Memory B cell (primary cell): ENCODE results near the gene SELPLG.
"Not testable (repeated sequence)": the region's sequence is repeated elsewhere in the genome, so short reads cannot be mapped to it uniquely, and the experiment has no call there.

Experiments used
- ATAC-seq: fragments of 150-1000 bp; cut with Tn5 transposase; 2 replicates; pipeline ENCODE4 v1.10.0; 2021; ENCODE audit warnings: low read depth, mild to moderate bottlenecking, moderate library complexity
- DNase-seq, 2 donors: peaks; one replicate each; pipeline ENCODE4 v3.0.0; 2022; ENCODE audit warnings: low spot score in 2 of 2
- H3K27ac Mint-ChIP-seq: one replicate; pipeline ENCODE4 v1.8.0; 2022; ENCODE audit warnings: mild to moderate bottlenecking, moderate library complexity, mixed read lengths
- H3K27me3 Mint-ChIP-seq: one replicate; pipeline ENCODE4 v1.8.0; 2022; ENCODE audit warnings: mixed read lengths
- H3K36me3 Mint-ChIP-seq: one replicate; pipeline ENCODE4 v1.8.0; 2022; ENCODE audit warnings: mild to moderate bottlenecking, mixed read lengths
- H3K4me1 Mint-ChIP-seq: one replicate; pipeline ENCODE4 v1.8.0; 2022; ENCODE audit warnings: mixed read lengths
- H3K4me3 Mint-ChIP-seq: one replicate; pipeline ENCODE4 v1.8.0; 2022; ENCODE audit warnings: mild to moderate bottlenecking, moderate library complexity, mixed read lengths
- H3K9me3 Mint-ChIP-seq: one replicate; pipeline ENCODE4 v1.8.0; 2022; ENCODE audit warnings: mixed read lengths

SELPLG gene

DNA sequence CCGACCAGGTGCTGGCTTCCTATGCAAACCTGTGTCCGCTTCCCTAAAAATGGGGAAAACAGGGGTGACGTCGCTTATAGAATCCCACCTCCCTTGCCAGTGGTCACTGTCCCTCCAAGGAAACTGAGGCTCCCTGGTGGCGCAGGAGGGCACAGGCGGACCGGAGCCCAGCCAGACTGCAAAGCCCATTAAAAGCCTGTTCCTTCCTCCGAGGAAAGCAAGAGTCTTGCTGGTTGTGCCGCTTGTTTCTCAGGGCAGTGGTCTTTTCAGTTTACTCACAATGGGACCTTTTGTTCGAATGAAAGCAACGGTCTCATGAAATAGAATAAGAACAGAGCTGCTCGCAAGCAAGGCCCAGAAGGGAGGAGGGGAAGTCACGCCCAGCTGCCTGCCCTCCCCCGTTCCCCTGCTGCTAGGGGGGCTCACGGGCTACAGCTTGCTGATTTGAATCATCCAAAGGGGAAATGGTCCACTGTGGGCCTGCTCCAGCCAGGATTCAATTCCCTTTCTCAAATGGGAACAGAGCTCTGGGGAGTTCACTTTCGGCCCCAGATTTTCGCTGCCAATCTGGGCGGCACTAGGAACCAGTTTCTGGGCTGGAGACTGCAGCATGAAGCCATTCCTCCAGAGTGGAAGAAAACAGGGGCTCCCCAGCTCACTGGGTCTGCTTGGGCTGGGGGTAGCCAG, 4.6 kb upstream of the SELPLG start:
- no peak for DNase-seq
- Mint-ChIP-seq H3K9me3 (no peaks in the 10 kb centered on the region), H3K27me3 (no peaks in the 10 kb centered on the region), H3K36me3 (peaks cover 13% of the 10 kb centered on the region), H3K4me3 (peak overlapping the region; percentile 68), H3K27ac (peak overlapping the region; percentile 90), H3K4me1 (peaks cover 55% of the 10 kb centered on the region)
- no peak for ATAC-seq

DNA sequence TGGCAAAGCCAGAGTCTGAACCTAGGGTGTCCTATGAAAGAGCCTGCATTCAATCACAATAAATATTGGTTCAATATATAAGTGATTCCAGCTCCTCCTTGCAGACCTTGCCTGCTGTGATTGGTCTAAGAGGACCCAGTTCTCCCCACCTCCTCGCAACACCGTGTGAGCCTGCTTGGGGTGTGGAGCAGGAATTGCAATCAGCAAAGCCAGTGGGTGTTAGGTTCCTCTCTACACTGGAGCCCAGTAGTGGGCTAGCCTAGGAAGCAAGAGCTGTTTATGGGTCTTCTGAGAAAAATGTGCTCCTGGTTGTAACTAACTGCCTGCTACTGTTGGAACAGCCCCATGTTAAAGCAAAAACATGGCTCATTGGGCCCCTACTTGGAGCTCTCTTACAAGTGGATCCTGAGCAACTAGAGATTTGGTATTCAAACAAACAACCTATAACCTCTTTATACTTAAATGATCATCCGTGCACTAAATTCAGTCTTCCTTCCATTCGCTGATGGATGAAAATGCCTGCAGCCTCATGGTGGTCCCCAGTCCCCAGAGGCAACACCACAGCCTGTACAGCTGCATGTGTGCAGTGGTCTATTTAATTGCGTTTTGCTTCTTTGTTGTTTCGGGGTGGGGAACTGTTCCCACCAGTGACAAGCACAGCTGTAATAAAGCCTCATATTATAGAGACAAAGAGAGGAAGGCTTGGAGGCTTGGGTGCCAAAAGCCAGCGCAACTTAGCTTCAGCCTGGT, 3.7 kb upstream of the SELPLG start:
- peak overlapping the region; percentile 78 for H3K4me3 Mint-ChIP-seq
- H3K4me1 Mint-ChIP-seq: peaks cover 59% of the 10 kb centered on the region
- peaks cover 13% of the 10 kb centered on the region for H3K36me3 Mint-ChIP-seq
- DNase-seq (no peak), ATAC-seq (no peak)
- H3K27me3 Mint-ChIP-seq: no peaks in the 10 kb centered on the region
- peak overlapping the region; percentile 63 for H3K27ac Mint-ChIP-seq
- H3K9me3 Mint-ChIP-seq: no peaks in the 10 kb centered on the region

DNA sequence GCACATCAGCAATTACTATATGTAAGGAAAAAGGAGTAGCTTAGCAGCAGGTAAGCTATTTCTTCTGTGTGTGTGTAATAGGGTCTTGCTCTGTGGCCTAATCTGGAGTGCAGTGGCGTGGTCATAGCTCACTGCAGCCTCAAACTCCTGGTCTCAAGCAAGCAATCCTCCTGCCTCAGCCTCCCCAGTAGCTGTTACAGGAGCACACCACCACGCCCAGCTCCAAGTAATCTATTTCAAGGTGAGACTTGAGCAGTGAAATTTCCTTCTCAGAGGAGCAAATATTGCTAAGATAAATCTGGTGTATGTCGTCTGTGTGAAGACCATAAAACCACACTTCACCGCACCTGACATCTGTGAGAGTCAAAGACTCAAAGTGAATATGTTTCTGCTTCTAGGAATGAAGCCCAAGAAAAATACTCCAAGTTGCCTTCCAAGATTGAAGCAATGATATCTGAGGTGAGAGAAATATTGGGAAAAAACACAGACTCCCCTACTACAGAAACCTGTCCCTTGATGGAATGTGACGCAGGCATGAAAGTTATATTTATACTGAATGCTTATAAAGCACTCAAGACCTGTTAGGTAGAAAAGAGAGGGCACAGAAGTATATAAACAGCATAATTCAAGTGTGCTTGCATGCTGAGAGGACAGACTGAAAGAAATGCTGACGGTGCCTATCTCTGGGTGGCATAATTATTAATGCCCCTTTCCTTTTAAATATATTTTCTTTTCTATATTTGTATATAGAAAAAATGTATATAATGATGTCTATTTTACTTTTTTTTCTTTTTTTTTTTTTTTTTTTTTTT, 2.5 kb upstream of the SELPLG start:
- Mint-ChIP-seq H3K27me3 (no peaks in the 10 kb centered on the region), H3K9me3 (no peaks in the 10 kb centered on the region), H3K4me1 (peaks cover 55% of the 10 kb centered on the region), H3K4me3 (peak overlapping the region; percentile 90), H3K27ac (peak overlapping the region; percentile 99), H3K36me3 (peaks cover 17% of the 10 kb centered on the region)
- DNase-seq (no peak), ATAC-seq (no peak)

DNA sequence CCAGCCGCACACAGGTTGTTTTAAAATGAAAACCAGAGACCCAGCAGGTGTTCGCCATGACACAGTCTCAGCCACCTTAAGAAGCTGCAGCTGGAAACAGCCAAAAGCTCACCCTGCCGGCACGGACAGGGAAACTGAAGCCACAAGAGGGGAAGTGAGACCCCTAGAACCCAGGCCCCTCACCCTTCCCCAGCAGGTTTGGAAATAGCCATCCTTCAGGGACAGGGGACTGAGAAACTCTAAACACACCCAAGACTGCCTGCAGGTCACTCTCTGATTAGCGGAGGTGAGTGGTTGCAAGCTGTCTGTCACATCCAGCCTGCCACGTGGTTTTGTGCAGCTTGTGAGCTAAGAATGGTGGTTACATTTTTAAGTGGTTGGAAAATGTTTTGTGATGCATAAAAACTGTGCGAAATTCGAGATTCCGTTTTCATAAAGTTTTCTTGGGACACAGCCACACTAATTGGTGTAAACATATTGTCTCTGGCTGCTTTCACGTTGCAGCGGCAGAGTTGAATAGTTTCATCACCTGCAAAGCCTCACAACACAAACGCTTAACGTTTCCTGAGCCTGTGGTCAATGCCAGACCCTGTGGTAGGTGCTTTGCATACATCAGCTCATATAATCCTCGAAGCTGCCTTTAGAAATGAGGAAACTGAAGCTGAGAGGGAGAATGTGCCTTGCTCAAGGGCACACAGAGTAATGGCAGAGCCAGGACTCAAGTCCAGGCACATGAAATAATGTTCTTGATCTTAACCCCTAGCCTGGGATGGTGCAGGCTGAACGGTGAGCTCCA, 1.7 kb upstream of the SELPLG start:
- H3K27ac Mint-ChIP-seq: peak overlapping the region; percentile 99
- no peaks in the 10 kb centered on the region for H3K27me3 Mint-ChIP-seq
- peaks cover 54% of the 10 kb centered on the region for H3K4me1 Mint-ChIP-seq
- H3K36me3 Mint-ChIP-seq: peaks cover 14% of the 10 kb centered on the region
- peak; percentile 64 to 78 for DNase-seq
- no peaks in the 10 kb centered on the region for H3K9me3 Mint-ChIP-seq
- H3K4me3 Mint-ChIP-seq: peak overlapping the region; percentile 90
- peak; percentile 57 for ATAC-seq

DNA sequence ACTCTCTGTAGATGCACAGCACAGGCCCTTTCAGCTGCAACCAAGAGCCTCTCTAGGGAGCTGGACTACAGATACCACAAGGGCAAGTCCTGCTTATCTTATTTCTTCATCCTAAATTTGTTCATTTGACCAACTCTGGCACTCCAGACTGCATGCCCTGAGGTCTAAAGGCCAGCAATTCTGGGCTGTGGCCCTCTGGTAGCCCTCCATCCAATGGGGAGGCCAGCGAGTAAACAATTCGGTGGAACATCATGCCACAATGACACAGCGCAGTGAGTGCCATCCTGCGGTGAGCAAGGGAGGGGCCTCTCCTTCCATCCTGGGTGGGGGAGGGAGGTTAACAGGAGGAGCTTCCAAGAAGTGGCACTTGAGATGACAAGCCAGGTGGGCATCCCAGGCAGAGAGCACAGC, 652 bp upstream of the SELPLG start:
- H3K27ac Mint-ChIP-seq: peak overlapping the region; percentile 99
- peaks cover 53% of the 10 kb centered on the region for H3K4me1 Mint-ChIP-seq
- DNase-seq (no peak), ATAC-seq (no peak)
- H3K9me3 Mint-ChIP-seq: no peaks in the 10 kb centered on the region
- H3K27me3 Mint-ChIP-seq: no peaks in the 10 kb centered on the region
- H3K36me3 Mint-ChIP-seq: peaks cover 8% of the 10 kb centered on the region
- peak overlapping the region; percentile 90 for H3K4me3 Mint-ChIP-seq

DNA sequence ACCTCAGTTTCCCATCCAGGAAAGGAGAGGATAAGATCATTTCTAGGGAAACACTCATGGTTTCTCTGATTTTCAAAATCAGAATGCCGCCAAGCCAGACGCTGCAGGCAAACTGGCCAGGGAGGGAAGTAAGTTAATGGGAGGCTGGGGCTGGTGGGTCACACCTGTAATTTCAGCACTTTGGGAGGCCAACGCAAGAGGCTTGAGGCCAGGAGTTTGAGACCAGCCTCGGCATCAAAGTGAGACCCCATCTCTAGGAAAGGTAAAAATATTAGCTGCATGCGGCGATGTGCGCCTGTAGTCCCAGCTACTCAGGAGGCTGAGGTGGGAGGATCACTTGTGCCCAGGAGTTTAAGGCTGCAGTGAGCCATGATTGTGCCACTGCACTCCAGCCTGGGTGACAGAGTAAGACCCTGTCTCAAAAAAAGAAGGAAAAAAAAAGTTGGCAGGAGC, 587 bp downstream of the SELPLG start:
- Mint-ChIP-seq H3K27ac (peak overlapping the region; percentile 99), H3K36me3 (peaks cover 4% of the 10 kb centered on the region), H3K9me3 (no peaks in the 10 kb centered on the region), H3K4me1 (peaks cover 51% of the 10 kb centered on the region), H3K4me3 (peak overlapping the region; percentile 90), H3K27me3 (no peaks in the 10 kb centered on the region)
- DNase-seq (no peak), ATAC-seq (no peak)

DNA sequence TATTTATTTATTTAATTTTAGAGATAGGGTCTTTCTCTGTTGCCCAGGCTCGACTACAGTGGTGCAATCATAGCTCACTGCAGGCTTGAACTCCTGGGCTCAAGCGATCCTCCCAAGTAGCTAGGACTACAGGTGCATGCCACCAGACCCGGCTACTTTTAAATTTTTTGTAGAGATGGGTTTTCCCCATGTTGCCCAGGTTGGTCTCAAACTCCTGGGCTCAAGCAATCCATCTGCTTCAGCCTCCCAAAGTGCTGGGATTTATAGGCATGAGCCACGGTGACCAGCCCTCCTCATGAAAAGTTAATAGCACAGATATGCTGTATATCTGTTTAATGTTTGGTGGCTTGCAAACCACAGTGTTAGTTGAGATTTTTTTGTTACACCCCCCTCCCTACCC, 2.4 kb downstream of the SELPLG start:
- H3K4me3 Mint-ChIP-seq, H3K9me3 Mint-ChIP-seq, DNase-seq, H3K36me3 Mint-ChIP-seq, ATAC-seq, H3K27me3 Mint-ChIP-seq: not testable (repeated sequence)
- peaks cover 48% of the 10 kb centered on the region for H3K4me1 Mint-ChIP-seq
- peak overlapping the region; percentile 93 for H3K27ac Mint-ChIP-seq

DNA sequence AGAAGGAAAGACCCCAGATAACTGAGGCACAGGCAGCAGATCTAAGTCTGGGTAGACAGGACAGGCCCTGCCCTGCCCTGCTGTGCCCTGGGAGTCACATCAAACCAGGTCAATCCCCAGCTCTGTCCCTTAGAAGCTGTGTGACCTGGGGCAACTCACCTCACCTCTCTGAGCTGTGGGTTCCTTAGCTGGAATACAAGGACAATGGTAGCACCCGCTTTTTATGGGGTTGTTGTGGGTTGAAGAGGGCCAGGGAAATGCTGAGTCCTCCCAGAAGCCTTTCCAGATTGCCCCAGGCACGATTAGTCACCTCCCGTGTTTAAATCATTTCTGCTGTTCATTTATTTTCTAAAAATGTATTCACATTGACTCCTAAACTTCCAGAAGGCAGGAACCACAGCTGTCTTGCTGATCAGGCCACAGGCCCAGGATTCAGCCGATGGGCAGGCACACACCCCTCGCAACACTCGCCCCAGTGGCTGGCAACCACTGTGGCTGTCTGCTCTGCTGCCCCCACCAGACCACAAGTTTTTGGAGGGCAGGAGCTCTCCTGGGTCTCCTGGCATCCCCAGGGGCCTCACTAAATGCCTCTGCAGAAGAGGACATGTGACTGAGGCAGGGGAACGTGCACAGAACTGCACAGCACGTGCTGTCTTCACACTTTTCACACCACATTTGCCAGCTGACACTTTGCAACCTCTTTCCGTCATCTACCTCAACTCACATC, 3.0 kb downstream of the SELPLG start:
- H3K9me3 Mint-ChIP-seq: no peaks in the 10 kb centered on the region

DNA sequence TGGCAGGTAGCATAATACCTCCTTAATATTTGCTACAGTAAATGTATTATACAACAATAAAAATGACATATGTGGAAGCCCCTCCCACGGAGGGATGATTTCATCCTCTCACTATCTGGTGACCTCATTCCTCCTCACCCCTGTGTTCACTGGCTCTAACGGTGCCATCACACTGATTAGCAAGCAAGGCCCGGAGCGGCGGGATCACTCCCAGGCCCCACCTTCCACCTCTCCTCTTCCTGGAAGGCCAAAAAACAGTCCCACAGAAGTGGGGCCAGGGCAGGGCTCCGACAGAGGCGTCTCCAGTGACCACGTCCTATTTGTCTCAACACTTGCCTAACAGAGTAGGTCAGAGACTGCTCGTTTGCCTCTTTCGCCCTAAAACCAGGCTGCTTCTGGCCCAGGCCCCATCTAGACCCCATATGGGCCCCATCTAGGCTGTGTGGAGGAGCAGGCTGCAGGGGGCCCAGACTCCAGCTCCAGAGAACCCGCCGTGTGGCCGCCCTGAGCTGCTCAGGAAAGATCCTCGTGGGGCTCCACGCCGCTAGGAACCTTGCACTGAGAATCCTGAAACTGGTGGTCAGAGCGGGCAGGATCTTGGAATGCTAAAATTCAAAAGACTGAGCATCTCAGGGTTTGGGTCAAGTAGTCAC, 3.7 kb downstream of the SELPLG start:
- Mint-ChIP-seq H3K4me1 (peaks cover 50% of the 10 kb centered on the region), H3K4me3 (no peak overlapping the region), H3K27me3 (no peaks in the 10 kb centered on the region), H3K36me3 (peaks cover 4% of the 10 kb centered on the region), H3K27ac (peak overlapping the region; percentile 66), H3K9me3 (no peaks in the 10 kb centered on the region)
- ATAC-seq (no peak), DNase-seq (no peak)

More for the DNA sequence above, 3.0 kb downstream of the SELPLG start:
- DNase-seq (no peak), ATAC-seq (no peak)
- Mint-ChIP-seq H3K27me3 (no peaks in the 10 kb centered on the region), H3K36me3 (peaks cover 4% of the 10 kb centered on the region), H3K4me1 (peaks cover 45% of the 10 kb centered on the region), H3K27ac (peak overlapping the region; percentile 66), H3K4me3 (no peak overlapping the region)

DNA sequence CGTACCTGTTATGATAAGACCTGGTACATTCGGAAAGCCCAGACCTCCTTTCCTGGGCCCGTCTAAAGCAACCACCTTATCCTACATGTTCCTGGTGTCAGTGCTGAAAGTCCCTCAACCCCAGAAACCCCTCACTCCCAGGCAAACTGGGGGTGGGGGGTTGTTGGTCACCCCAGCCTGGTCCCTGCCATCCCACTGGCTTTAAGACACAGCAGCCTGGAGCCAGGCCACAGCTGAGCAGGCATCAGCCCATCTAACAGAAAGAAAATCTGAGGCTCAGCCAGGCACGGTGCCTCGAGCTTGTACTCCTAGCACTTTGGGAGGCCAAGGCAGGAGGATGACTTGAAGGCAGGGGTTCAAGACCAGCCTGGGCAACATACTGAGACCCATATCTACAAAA, 4.5 kb downstream of the SELPLG start:
- Mint-ChIP-seq H3K4me1 (peaks cover 47% of the 10 kb centered on the region), H3K9me3 (no peaks in the 10 kb centered on the region), H3K27ac (peak overlapping the region; percentile 81), H3K27me3 (no peaks in the 10 kb centered on the region), H3K4me3 (no peak overlapping the region), H3K36me3 (peaks cover 4% of the 10 kb centered on the region)
- DNase-seq (no peak), ATAC-seq (no peak)

DNA sequence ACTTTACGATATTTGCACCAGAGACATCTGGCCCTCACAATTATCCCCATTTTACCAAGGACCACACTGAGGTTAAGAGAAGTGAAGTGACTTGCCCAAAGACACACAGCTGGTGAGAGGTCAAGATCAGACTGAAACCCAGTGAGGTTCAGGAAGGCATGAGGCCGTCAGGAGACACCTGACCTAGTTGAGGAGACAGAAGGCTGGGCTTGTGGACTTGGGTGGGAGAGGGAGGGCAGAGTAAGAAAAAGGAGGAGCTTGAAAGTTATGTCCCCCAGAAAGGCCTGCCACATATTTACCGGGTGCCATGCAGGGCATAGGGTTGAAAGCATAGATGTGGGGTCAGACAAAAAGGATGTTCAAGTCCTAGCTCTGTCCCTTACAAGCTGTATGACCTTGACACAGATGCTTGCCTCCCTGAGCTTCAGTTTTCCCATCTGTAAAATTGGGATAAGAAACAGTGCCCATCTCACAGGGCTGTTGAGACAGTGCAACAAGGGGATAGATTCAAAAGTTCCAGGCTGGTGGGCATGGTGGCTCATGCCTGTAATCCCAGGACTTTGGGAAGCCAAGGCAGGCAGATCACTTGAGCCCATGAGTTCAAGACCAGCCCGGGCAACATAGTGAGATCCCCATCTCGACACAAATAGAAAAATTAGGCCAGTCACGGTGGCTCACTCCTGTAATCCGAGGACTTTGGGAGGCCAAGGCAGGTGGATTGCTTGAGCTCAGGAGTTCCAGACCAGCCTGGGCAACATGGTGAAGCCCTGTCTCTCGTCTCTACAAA, 6.4 kb downstream of the SELPLG start:
- peaks cover 7% of the 10 kb centered on the region for H3K36me3 Mint-ChIP-seq
- DNase-seq (no peak), ATAC-seq (no peak)
- no peak overlapping the region for H3K4me3 Mint-ChIP-seq
- H3K4me1 Mint-ChIP-seq: peaks cover 44% of the 10 kb centered on the region
- peak overlapping the region; percentile 20 for H3K27ac Mint-ChIP-seq
- no peaks in the 10 kb centered on the region for H3K27me3 Mint-ChIP-seq
- no peaks in the 10 kb centered on the region for H3K9me3 Mint-ChIP-seq

DNA sequence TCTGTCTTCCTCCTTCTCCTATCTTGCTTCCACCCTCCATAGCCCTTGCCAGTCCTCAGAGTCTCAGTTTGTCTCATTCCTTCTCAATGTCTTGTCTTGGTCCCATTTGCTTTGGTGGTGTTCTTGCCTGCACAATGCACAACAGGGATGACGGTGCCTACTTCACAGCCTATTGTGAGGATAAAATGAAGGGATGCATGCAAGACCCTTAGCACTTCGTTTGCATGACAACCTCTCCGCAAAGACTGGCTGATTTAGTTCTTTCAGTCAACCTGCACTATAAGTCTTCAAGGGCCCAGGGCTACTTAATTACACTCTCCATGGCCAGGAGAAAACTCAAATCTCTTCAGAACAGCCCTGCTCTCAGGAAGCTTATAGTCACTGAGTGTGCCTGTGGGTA, 8.5 kb downstream of the SELPLG start:
- Mint-ChIP-seq H3K36me3 (peaks cover 3% of the 10 kb centered on the region), H3K4me3 (no peak overlapping the region), H3K27me3 (no peaks in the 10 kb centered on the region), H3K27ac (peak overlapping the region; percentile 0), H3K9me3 (no peaks in the 10 kb centered on the region), H3K4me1 (peaks cover 38% of the 10 kb centered on the region)
- ATAC-seq (no peak), DNase-seq (no peak)
